Measurements from ENCODE around the gene ARL17A.
"Not testable (repeated sequence)": the region's sequence is repeated elsewhere in the genome, so short reads cannot be mapped to it uniquely, and the experiment has no call there.

Gene ARL17A

GRCh38 chr17:46579083-46580075 is at the start of gene ARL17A:
ARL17A (minus strand) TSS chr17:46579691; CDS start chr17:46576322, 3,369 bp downstream.
- not testable (repeated sequence) for DNase-seq

DNA sequence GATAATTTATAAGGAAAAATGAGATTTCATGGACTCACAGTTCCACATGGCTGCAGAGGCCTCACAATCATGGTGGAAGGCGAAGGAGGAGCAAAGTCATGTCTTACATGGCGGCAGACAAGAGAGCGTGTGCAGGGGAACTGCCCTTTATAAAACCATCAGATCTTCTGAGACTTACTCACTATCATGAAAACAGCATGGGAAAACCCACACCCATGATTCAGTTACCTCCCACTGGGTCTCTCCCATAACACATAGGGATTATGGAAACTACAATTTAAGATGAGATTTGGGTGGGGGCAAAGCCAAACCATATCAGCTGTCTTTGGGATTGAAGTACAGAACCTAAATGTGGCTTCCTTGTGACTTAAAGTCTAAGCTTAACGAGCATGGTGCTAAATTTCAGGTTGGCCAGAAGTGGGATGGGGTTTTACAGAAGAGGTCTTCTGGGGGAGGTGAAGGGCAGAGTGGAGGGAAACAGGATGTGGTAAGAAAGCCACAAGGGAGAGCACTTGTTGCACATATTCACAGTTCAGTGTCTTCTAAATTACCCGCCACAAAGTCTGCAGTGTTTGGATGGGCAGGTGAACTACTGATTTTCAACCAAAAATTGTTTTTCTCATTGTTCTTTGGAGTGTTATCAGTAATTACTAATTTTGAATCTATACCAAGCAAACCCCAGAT is 49.4 kb upstream of the ARL17A start:
- DNase-seq = not testable (repeated sequence)

DNA sequence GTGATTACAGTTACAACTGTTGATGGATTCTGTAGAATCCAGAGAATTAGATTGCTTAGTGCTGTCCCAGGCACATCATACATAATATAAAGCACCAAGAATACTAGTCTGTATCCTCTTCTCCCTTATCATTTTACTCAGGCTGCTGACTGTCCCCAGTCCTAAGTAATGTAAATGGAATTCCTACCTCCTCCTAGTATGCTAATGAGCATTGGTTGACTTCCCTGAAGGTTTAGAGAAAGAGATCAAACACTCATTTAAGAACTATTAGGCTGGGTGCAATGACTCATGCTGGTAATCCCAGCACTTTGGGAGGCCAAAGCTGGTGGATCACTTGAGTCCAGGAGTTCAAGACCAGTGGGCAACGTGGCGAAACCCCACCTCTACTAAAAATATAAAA is 48.0 kb upstream of the ARL17A start:
- not testable (repeated sequence) for DNase-seq

DNA sequence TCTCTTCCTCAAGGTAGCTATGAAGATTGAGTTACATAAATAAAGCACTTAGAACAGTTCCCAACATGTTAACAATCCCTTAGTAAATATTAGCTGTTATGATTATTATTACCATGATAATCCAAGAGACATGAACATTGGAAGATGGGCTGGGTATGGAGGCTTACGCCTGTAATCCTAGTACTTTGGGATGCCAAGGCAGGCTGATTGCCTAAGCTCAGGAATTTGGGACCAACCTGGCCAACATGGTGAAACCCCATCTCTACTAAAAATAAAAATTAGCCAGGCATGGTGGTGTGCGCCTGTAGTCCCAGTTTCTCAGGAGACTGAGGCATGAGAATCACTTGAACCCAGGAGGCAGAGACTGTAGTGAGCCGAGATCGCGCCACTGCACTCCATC is 45.2 kb upstream of the ARL17A start:
- DNase-seq = not testable (repeated sequence)

GRCh38 chr17:46623790-46624189 is 44.3 kb upstream of the ARL17A start:
- DNase-seq = not testable (repeated sequence)

DNA sequence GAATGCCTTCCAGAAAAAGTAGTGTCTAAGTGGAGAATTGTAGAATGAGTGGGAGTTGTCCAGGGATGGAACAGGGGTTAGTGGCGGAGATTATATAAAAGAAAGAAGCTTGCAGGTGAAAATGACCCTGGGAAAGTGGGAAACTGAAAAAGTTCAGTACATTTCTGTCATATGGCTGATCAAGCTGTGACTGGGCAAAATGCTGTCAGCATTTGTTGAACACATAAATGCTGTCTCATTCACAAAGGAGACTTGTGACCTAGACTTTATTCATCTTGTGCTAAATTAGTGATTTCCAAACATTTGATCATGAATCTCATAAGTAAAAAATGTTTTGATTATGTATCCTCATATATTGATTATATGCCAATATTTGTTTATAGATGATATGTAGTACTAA is 39.5 kb upstream of the ARL17A start:
- not testable (repeated sequence) for DNase-seq

- DNase-seq = not testable (repeated sequence)
Observed at GRCh38 chr17:46617121-46617520, 37.6 kb upstream of the ARL17A start.

DNA sequence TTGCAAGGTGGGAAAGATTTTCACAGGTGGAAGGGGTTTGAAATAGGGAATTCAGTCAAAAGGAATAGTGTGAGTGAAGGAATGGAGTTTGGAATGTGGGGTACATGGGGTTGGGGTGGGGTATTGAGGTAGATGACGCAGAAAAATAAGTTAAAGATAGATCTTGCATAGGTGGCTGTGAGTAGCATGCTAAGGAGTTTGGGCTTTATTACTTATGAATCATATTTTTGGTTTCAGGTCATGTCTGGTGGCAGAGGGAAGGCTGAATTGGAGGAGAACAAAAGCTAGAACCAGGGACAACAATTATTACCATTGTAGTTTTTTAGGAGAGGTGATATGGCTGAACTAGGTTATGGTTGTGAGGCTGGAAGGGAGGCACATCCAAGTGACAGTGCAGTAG is 34.4 kb upstream of the ARL17A start:
- not testable (repeated sequence) for DNase-seq

- DNase-seq = not testable (repeated sequence)
Observed at GRCh38 chr17:46611304-46611703, 31.8 kb upstream of the ARL17A start.

DNA sequence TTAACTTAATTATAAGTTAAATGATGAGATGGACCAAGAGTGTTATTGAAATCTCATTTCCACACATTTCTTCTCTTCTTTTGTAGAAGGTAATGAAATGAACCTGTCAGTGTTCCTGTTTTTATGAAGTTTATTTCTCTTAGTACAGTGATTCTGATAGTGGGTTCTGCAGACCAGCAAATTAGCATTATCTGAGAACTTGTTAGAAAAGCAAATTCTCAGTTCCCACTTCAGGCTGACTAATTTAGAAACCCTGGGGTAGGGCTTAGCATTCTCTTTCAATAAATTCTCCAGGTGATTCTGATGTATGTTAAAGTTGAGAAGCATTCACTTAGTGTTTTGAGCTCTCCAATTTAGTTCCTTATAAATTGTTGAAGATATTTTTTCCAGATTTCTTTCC is 23.6 kb upstream of the ARL17A start:
- DNase-seq = not testable (repeated sequence)

DNA sequence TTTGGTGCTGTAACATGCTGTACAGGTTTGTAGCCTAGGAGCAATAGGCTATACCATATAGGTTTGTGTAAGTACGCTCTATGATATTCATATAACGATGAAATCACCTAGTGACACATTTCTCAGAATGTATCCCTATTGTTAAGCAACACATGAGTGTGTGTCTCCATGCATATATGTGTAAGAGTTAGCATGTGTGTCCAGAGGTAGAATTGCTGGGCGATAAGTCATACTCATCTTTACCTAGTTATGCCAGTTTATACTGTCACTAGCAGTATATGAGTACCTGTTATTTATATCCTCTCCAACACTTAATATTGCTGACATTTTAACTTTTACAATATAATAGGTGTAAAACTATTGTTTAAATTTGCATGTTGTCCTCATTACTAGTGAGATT is 21.3 kb upstream of the ARL17A start:
- not testable (repeated sequence) for DNase-seq

DNA sequence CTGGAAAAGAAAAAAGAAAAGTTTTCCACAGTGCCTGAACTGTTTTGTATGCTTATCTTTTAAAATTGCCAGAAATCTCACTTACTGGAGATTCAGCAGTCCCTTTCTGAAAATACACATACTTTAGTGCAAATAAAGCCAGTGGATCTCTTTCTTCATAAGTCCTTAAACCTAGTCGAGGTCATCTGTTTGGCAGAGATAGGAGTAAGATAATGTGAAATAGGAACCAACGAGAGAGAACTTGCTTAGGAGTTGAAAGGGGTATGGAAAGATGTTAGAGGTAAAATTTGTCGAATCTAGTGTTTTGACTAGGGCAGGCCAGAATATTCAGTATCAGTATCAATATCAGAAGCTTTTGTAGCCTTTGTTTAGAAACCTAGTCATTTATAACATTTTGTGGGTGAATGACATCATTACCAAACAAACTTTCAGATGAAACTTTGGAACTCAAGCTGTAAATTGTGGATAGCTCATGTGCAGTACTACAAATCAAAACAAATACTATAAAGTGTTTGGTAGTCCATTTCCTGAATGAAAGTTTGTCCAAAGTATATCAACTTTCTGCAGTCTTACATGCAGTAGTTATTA is 18.9 kb upstream of the ARL17A start:
- DNase-seq = not testable (repeated sequence)

DNA sequence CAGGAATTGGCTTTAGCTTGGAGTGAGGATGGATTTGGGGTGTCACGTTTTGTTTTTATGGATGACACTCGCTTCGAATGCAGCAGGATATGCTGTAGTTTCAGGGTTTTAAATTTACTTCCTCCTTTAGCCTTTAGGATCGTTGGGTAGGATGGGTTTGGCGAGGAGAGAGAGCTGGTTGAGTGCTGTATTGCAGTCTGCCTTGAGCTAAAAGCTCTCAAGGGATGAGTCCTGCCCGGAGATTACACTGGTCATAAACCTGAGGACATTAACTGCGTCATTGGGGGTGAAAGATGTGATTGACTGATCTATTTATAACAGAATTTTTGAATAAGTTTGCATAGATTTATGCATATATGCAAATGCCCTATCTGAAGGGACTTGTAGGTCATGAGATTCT is 11.8 kb upstream of the ARL17A start:
- DNase-seq = not testable (repeated sequence)

GRCh38 chr17:46590157-46591146 is 11.0 kb upstream of the ARL17A start, which contains the start of gene NSF:
NSF (plus strand) TSS chr17:46590669; CDS start chr17:46590776, 107 bp downstream.
- DNase-seq = not testable (repeated sequence)

GRCh38 chr17:46585444-46585843 is 6.0 kb upstream of the ARL17A start:
- DNase-seq = not testable (repeated sequence)

- not testable (repeated sequence) for DNase-seq
Observed at GRCh38 chr17:46580082-46580481, 591 bp upstream of the ARL17A start.

GRCh38 chr17:46571796-46572195 is 7.7 kb downstream of the ARL17A start:
- not testable (repeated sequence) for DNase-seq

- DNase-seq = not testable (repeated sequence)
Observed at GRCh38 chr17:46566980-46567379, 12.5 kb downstream of the ARL17A start.

- not testable (repeated sequence) for DNase-seq
Observed at GRCh38 chr17:46566284-46566683, 13.2 kb downstream of the ARL17A start.

- DNase-seq = not testable (repeated sequence)
Observed at GRCh38 chr17:46560048-46560447, 19.4 kb downstream of the ARL17A start.

- DNase-seq = not testable (repeated sequence)
Observed at GRCh38 chr17:46559155-46559554, 20.3 kb downstream of the ARL17A start.

- DNase-seq = peak; percentile 29
Observed at GRCh38 chr17:46548607-46549006, 30.9 kb downstream of the ARL17A start.

All from islet precursor cell (in vitro differentiated cells).